Panc1 (cell line): Measurements from ENCODE around the gene PAQR9. TPM values are rescaled to one million over a fixed set of nuclear protein-coding genes. Genes with fewer than 3 reads are reported as not detected.

Experiments
- ATAC-seq: fragments of 200-7000 bp; cut with Tn5 transposase; 2 replicates; pipeline ENCODE4 v1.9.1; 2020; ENCODE audit warnings: mild to moderate bottlenecking, moderate library complexity
- BruUV-seq: library from RNA; stranded (reverse); fragments of 400-500 nt; replicated peaks from 2 replicates; lab custom pipeline; 2021; lab: Mats Ljungman, UMichigan
- CTCF ChIA-PET: fragments of 300-600 bp; sonication (Branson Sonifier 250); formaldehyde crosslinking; loops from one replicate; lab custom pipeline; 2022; ENCODE audit warnings: antibody characterized with exemption; lab: Charles Lee
- POLR2A ChIA-PET: fragments of 300-600 bp; sonication (Branson Sonifier 250); formaldehyde crosslinking; loops from one replicate; lab custom pipeline; 2022; ENCODE audit warnings: antibody characterized with exemption; lab: Charles Lee
- DNase-seq: peaks from one replicate; pipeline ENCODE4 v3.0.0-alpha.2; 2010; ENCODE audit warnings: low read depth, low spot score
- H3K27ac ChIP-seq: 2 replicates; pipeline ENCODE4 v1.5.1; 2011; ENCODE audit warnings: mild to moderate bottlenecking, low read length, inconsistent platforms
- H3K27me3 ChIP-seq: fragments of 200-500 bp; sonication (Bioruptor generic); 2 replicates; pipeline ENCODE4 v1.6.0; 2014; ENCODE audit warnings: low read length, inconsistent platforms; ENCODE audit not compliant: control insufficient read depth, insufficient read depth
- H3K36me3 ChIP-seq: fragments of 200-500 bp; sonication (Bioruptor generic); 2 replicates; pipeline ENCODE4 v1.5.1; 2014; ENCODE audit warnings: inconsistent platforms, mild to moderate bottlenecking, low read length, moderate library complexity; ENCODE audit not compliant: control insufficient read depth, insufficient read depth
- H3K4me1 ChIP-seq: 2 replicates; pipeline ENCODE4 v1.5.1; 2011; ENCODE audit warnings: inconsistent platforms, mild to moderate bottlenecking, low read length, moderate library complexity; ENCODE audit not compliant: control insufficient read depth, insufficient read depth
- H3K4me3 ChIP-seq, 2 experiments: 2 replicates each; pipeline ENCODE4 v1.5.1; 2011 to 2012; ENCODE audit warnings: low read depth in 2 of 2, low read length in 2 of 2, mild to moderate bottlenecking in 2 of 2, inconsistent platforms in 1 of 2, moderate library complexity in 1 of 2
- H3K9me3 ChIP-seq: fragments of 200-500 bp; sonication (Bioruptor generic); 2 replicates; pipeline ENCODE4 v1.5.1; 2014; ENCODE audit warnings: low read depth, mild to moderate bottlenecking, inconsistent platforms, low read length, moderate library complexity; ENCODE audit not compliant: control insufficient read depth, insufficient read depth
- POLR2AphosphoS5 ChIP-seq: IDR thresholded peaks from 2 replicates; pipeline ENCODE4 v1.6.1; 2012; ENCODE audit warnings: mild to moderate bottlenecking, low read depth, low read length, moderate library complexity
- REST ChIP-seq, 2 experiments: IDR thresholded peaks; 2 replicates each; pipeline ENCODE4 v1.6.1; 2011 to 2012; ENCODE audit warnings: low read depth in 2 of 2, control low read depth in 1 of 2, low read length in 1 of 2, mild to moderate bottlenecking in 1 of 2, moderate library complexity in 1 of 2; ENCODE audit not compliant: insufficient read depth in 1 of 2
- SIN3A ChIP-seq: IDR thresholded peaks from 2 replicates; pipeline ENCODE4 v1.6.1; 2012; ENCODE audit warnings: low read depth, mild to moderate bottlenecking, low read length, moderate library complexity, borderline replicate concordance; ENCODE audit not compliant: insufficient read depth
- TCF7L2 ChIP-seq: IDR thresholded peaks from 2 replicates; pipeline ENCODE4 v1.6.1; 2011; ENCODE audit warnings: mild to moderate bottlenecking, low read depth, low read length, inconsistent platforms
- in situ Hi-C: cut with HindIII; loops from 2 replicates; pipeline ENCODE4 v1.10.0; 2016; ENCODE audit warnings: low sequenced_read_pairs, low pct_unique_long_range_greater_than_20kb
- intact Hi-C: fragments of 100-400 bp; cut with micrococcal nuclease; formaldehyde crosslinking; loops from one replicate; pipeline ENCODE4 v1.10.0; 2022; ENCODE audit not compliant: unreplicated experiment
- total RNA-seq: library from RNA; stranded (reverse); gene quantifications from one replicate; pipeline ENCODE4 v1.2.1, GENCODE V29; 2021; ENCODE audit not compliant: unreplicated experiment
- TF ChIP-seq, protein P1 (sequence below): fragments of 450-650 bp; IDR thresholded peaks from 2 replicates; pipeline ENCODE4 v1.5.1; 2017; ENCODE audit warnings: mild to moderate bottlenecking

The PAQR9 gene
- total RNA-seq, 1 experiment from 2014 or later: 0.36 TPM

- in situ Hi-C loops: no loop called here
- ChIA-PET POLR2A (no interaction called here), CTCF (no interaction called here)
- no TSS peak for BruUV-seq
- DNase-seq (no peak), ATAC-seq (no peak)
- Histone ChIP-seq H3K27ac (no peak overlapping the region), H3K4me3 (no peak overlapping the region), H3K4me1 (no peaks in the 10 kb centered on the region), H3K27me3 (peaks cover 7% of the 10 kb centered on the region; the same call in 1 of the 2 replicates), H3K36me3 (no peaks in the 10 kb centered on the region), H3K9me3 (no peaks in the 10 kb centered on the region)
- intact Hi-C loops: no loop called here
- TF ChIP-seq REST (IDR thresholded peaks at IDR 0.05; ENCODE audit: insufficient read depth in 1 of 2, low read depth in 2 of 2, low read length in 1 of 2): no peak
- TF ChIP-seq SIN3A: no peak
- no peak for TF ChIP-seq POLR2AphosphoS5
- TF ChIP-seq, protein P1, sequence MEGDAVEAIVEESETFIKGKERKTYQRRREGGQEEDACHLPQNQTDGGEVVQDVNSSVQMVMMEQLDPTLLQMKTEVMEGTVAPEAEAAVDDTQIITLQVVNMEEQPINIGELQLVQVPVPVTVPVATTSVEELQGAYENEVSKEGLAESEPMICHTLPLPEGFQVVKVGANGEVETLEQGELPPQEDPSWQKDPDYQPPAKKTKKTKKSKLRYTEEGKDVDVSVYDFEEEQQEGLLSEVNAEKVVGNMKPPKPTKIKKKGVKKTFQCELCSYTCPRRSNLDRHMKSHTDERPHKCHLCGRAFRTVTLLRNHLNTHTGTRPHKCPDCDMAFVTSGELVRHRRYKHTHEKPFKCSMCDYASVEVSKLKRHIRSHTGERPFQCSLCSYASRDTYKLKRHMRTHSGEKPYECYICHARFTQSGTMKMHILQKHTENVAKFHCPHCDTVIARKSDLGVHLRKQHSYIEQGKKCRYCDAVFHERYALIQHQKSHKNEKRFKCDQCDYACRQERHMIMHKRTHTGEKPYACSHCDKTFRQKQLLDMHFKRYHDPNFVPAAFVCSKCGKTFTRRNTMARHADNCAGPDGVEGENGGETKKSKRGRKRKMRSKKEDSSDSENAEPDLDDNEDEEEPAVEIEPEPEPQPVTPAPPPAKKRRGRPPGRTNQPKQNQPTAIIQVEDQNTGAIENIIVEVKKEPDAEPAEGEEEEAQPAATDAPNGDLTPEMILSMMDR: no peak
- TF ChIP-seq TCF7L2: no peak
Observed at GRCh38 chr3:142914286-142914811, 49.1 kb downstream of the PAQR9 start.

- Histone ChIP-seq H3K4me3 (no peak overlapping the region), H3K27ac (no peak overlapping the region), H3K9me3 (no peaks in the 10 kb centered on the region), H3K36me3 (no peaks in the 10 kb centered on the region), H3K4me1 (no peaks in the 10 kb centered on the region), H3K27me3 (peaks cover 5% of the 10 kb centered on the region; the same call in 1 of the 2 replicates)
- BruUV-seq: no TSS peak
- ATAC-seq (no peak), DNase-seq (no peak)
- POLR2A ChIA-PET: no interaction called here
- CTCF ChIA-PET: no interaction called here
- intact Hi-C loops (no loop called here), in situ Hi-C loops (no loop called here)
- TF ChIP-seq SIN3A: no peak
- no peak for TF ChIP-seq REST (IDR thresholded peaks at IDR 0.05; ENCODE audit: insufficient read depth in 1 of 2, low read depth in 2 of 2, low read length in 1 of 2)
- TF ChIP-seq TCF7L2: no peak
- TF ChIP-seq POLR2AphosphoS5: no peak
- TF ChIP-seq, protein P1: no peak
Observed at GRCh38 chr3:142913432-142913831, 50.0 kb downstream of the PAQR9 start.
